Endothelial cell of umbilical vein (primary cell): ENCODE data around the gene LUZP2. TPM values are rescaled to one million over a fixed set of nuclear protein-coding genes. Genes with fewer than 3 reads are reported as not detected.

Source experiments
- BruUV-seq: library from RNA; stranded (reverse); fragments of 400-500 nt; replicated peaks from 2 replicates; lab custom pipeline; 2021; lab: Mats Ljungman, UMichigan
- CTCF ChIA-PET: fragments of 300-600, 350-600 bp; sonication (Branson Sonifier 250); formaldehyde crosslinking; loops from one replicate; lab custom pipeline; 2021; ENCODE audit warnings: antibody characterized with exemption, inconsistent platforms; lab: Charles Lee
- POLR2A ChIA-PET: fragments of 300-600, 350-600 bp; sonication (Branson Sonifier 250); formaldehyde crosslinking; loops from one replicate; lab custom pipeline; 2021; ENCODE audit warnings: antibody characterized with exemption, inconsistent platforms; lab: Charles Lee
- DNase-seq: peaks from one replicate; pipeline ENCODE4 v3.0.0-alpha.2; 2011; ENCODE audit warnings: low read depth, low spot score
- FAIRE-seq: peaks from 2 replicates; lab custom pipeline; 2011; peaks lifted over from hg19 to GRCh38; lab: Jason Lieb, UNC
- H2AFZ ChIP-seq: 2 replicates; pipeline ENCODE4 v1.6.0; 2012; ENCODE audit warnings: low read depth, low read length, control low read depth, inconsistent platforms
- H3K27ac ChIP-seq: 2 replicates; pipeline ENCODE4 v1.5.1; 2011; ENCODE audit warnings: low read depth, mild to moderate bottlenecking, control low read depth, low read length, moderate library complexity; ENCODE audit not compliant: insufficient read depth
- H3K27me3 ChIP-seq, 2 experiments: 2 replicates each; pipeline versions ENCODE4 v1.6.0 to v1.6.1; 2011; ENCODE audit warnings: low read length in 2 of 2, mixed read lengths in 1 of 2; ENCODE audit not compliant: control insufficient read depth in 2 of 2, insufficient read depth in 2 of 2
- H3K36me3 ChIP-seq, 2 experiments: 2 replicates in 1 of 2; 3 replicates in 1 of 2; pipeline ENCODE4 v1.5.1; 2011; ENCODE audit warnings: low read length in 2 of 2, mild to moderate bottlenecking in 1 of 2, moderate library complexity in 1 of 2; ENCODE audit not compliant: control insufficient read depth in 2 of 2, insufficient read depth in 2 of 2; ENCODE audit errors: extremely low read depth in 1 of 2
- H3K4me1 ChIP-seq: 3 replicates; pipeline ENCODE4 v1.5.1; 2011; ENCODE audit warnings: mild to moderate bottlenecking, low read length; ENCODE audit not compliant: control insufficient read depth, insufficient read depth; ENCODE audit errors: extremely low read depth
- H3K4me2 ChIP-seq: 2 replicates; pipeline ENCODE4 v1.6.1; 2011; ENCODE audit warnings: low read length, control low read depth, mixed read lengths; ENCODE audit not compliant: insufficient read depth
- H3K4me3 ChIP-seq, 3 experiments: fragments of 200-600 bp in 1 of 3; sonication (generic), shearing (Covaris generic) in 1 of 3; replicated peaks in 1 of 3; 2 replicates each; pipeline ENCODE4 v1.5.1; 2011 to 2016; ENCODE audit warnings: control low read depth in 3 of 3, low read length in 3 of 3, mild to moderate bottlenecking in 2 of 3, inconsistent platforms in 1 of 3, low read depth in 1 of 3, moderate library complexity in 1 of 3; ENCODE audit not compliant: insufficient read depth in 1 of 3
- H3K79me2 ChIP-seq: 2 replicates; pipeline ENCODE4 v1.6.0; 2012; ENCODE audit warnings: low read length, inconsistent platforms; ENCODE audit not compliant: control insufficient read depth, insufficient read depth
- H3K9ac ChIP-seq: replicated peaks from 2 replicates; pipeline ENCODE3; 2011; ENCODE audit warnings: low read length, control low read depth; ENCODE audit not compliant: insufficient read depth; ENCODE audit errors: extremely low read depth
- H3K9me1 ChIP-seq: replicated peaks from 3 replicates; pipeline ENCODE4 v1.6.0; 2011; ENCODE audit warnings: mild to moderate bottlenecking, low read length; ENCODE audit not compliant: control insufficient read depth, insufficient read depth; ENCODE audit errors: extremely low read depth
- H3K9me3 ChIP-seq: replicated peaks from 2 replicates; pipeline ENCODE4 v1.5.1; 2012; ENCODE audit warnings: low read length, inconsistent platforms; ENCODE audit not compliant: control insufficient read depth, insufficient read depth
- H4K20me1 ChIP-seq: replicated peaks from 2 replicates; pipeline ENCODE3; 2011; ENCODE audit warnings: mild to moderate bottlenecking, low read length; ENCODE audit not compliant: control insufficient read depth, insufficient read depth; ENCODE audit errors: extremely low read depth
- EZH2 ChIP-seq: IDR thresholded peaks from 2 replicates; pipeline ENCODE4 v1.6.1; 2012; ENCODE audit warnings: borderline replicate concordance, low read depth, mild to moderate bottlenecking, moderate library complexity, low read length, inconsistent platforms; ENCODE audit not compliant: severe bottlenecking
- FOS ChIP-seq: IDR thresholded peaks from 2 replicates; pipeline ENCODE4 v1.6.1; 2011; ENCODE audit warnings: mild to moderate bottlenecking, low read length, moderate library complexity, borderline replicate concordance; ENCODE audit not compliant: insufficient read depth
- JUN ChIP-seq: IDR thresholded peaks from 2 replicates; pipeline ENCODE4 v1.6.1; 2011; ENCODE audit warnings: borderline replicate concordance, low read depth; ENCODE audit not compliant: insufficient read length, insufficient read depth
- MAX ChIP-seq: IDR thresholded peaks from 2 replicates; pipeline ENCODE4 v1.6.1; 2011; ENCODE audit not compliant: insufficient read depth, insufficient read length
- MYC ChIP-seq: IDR thresholded peaks from one replicate; pipeline ENCODE4 v1.6.1; 2011; ENCODE audit warnings: mild to moderate bottlenecking, low read depth, low read length
- POLR2AphosphoS5 ChIP-seq: IDR thresholded peaks from 2 replicates; pipeline ENCODE4 v1.6.1; 2012; ENCODE audit warnings: low read depth, mild to moderate bottlenecking, control low read depth, low read length, moderate library complexity; ENCODE audit not compliant: insufficient read depth
- dilution Hi-C: fragments of 300-500 bp; cut with MboI; formaldehyde crosslinking; loops from one replicate; pipeline ENCODE4 v1.15.0; 2019; ENCODE audit warnings: low sequenced_read_pairs; ENCODE audit not compliant: extremely low pct_ligation_motif_present
- intact Hi-C: fragments of 100-400 bp; cut with micrococcal nuclease; formaldehyde crosslinking; loops from one replicate; pipeline ENCODE4 v1.10.0; 2022
- polyA plus RNA-seq, 4 experiments: library from polyadenylated mRNA; depleted of rRNA in 3 of 4; stranded (reverse) in 3 of 4; unstranded in 1 of 4; fragments of >200 nt; gene quantifications; 2 replicates each; pipeline versions ENCODE4 v1.2.1 to v1.2.3, GENCODE V29; 2011 to 2012; ENCODE audit warnings: missing spikeins in 1 of 4
- total RNA-seq: library from RNA; stranded (reverse); gene quantifications from 2 replicates; pipeline ENCODE4 v1.2.3, GENCODE V29; 2021

The LUZP2 gene
- total and polyA plus RNA-seq, 2 donors (not counting 3 experiments of a cell fraction or from before 2014, with no cell fraction given) = 0.07 TPM; not detected in 1

- CTCF ChIA-PET = interaction anchor here (1.8 kb wide), 1 partner anchor 9 kb away, joined by 5 read pairs; no protein-coding TSS in a partner anchor
- DNase-seq = no peak
- Histone ChIP-seq H3K27ac (no peak overlapping the region), H3K36me3 (no peaks in the 10 kb centered on the region), H3K79me2 (no peaks in the 10 kb centered on the region), H3K9me1 (no peaks in the 10 kb centered on the region), H3K9me3 (no peaks in the 10 kb centered on the region), H3K4me1 (no peaks in the 10 kb centered on the region), H3K27me3 (no peaks in the 10 kb centered on the region), H3K9ac (no peak overlapping the region), H3K4me2 (no peak overlapping the region), H4K20me1 (no peaks in the 10 kb centered on the region), H3K4me3 (no peak overlapping the region), H2AFZ (no peak overlapping the region)
- TF ChIP-seq POLR2AphosphoS5 = no peak
- TF ChIP-seq EZH2 = no peak
- TF ChIP-seq FOS = no peak
- no peak for TF ChIP-seq MAX
- no peak for TF ChIP-seq MYC
- TF ChIP-seq JUN = no peak
- intact Hi-C loops (no loop called here), dilution Hi-C loops (no loop called here)
- no TSS peak for BruUV-seq
- POLR2A ChIA-PET = no interaction called here
- no peak for FAIRE-seq
Measured at GRCh38 chr11:24739637-24740036, 242.8 kb downstream of the LUZP2 start.
